GM23338 (cell line): ENCODE data around the gene FMN1.

Source experiments
- CREB1 ChIP-seq: fragments of 250-450 bp; sonication (Bioruptor Pico); IDR thresholded peaks from 2 replicates; pipeline ENCODE4 v1.5.0; 2020; ENCODE audit warnings: low read depth, mild to moderate bottlenecking, moderate library complexity
- CTCF ChIP-seq, 2 experiments: fragments of 200-600 bp in 1 of 2; sonication (generic) in 1 of 2; conservative IDR thresholded peaks; 2 replicates each; pipeline versions ENCODE4 v1.5.1 to v1.6.1; 2016 to 2017; ENCODE audit warnings: antibody characterized with exemption in 2 of 2, low read depth in 2 of 2, mild to moderate bottlenecking in 2 of 2, moderate library complexity in 1 of 2
- ETS1 ChIP-seq: IDR thresholded peaks from 2 replicates; pipeline ENCODE4 v1.6.1; 2016; ENCODE audit warnings: antibody characterized with exemption
- EZH2 ChIP-seq: fragments of 200-600 bp; sonication (generic); IDR thresholded peaks from one replicate; pipeline ENCODE4 v1.8.0; 2017; ENCODE audit warnings: antibody characterized with exemption, mild to moderate bottlenecking, low read depth; ENCODE audit not compliant: unreplicated experiment
- EZH2phosphoT487 ChIP-seq: fragments of 200-600 bp; sonication (generic); IDR thresholded peaks from one replicate; pipeline ENCODE4 v1.8.1; 2018; ENCODE audit warnings: antibody characterized with exemption; ENCODE audit not compliant: unreplicated experiment
- JUNB ChIP-seq: IDR thresholded peaks from one replicate; pipeline ENCODE4 v1.6.1; 2016; ENCODE audit warnings: antibody characterized with exemption; ENCODE audit not compliant: unreplicated experiment
- NANOG ChIP-seq: IDR thresholded peaks from 2 replicates; pipeline ENCODE4 v1.6.1; 2016; ENCODE audit warnings: antibody characterized with exemption, borderline replicate concordance
- POLR2AphosphoS5 ChIP-seq: IDR thresholded peaks from 2 replicates; pipeline ENCODE4 v1.6.1; 2016; ENCODE audit warnings: antibody characterized with exemption, low read depth
- REST ChIP-seq: IDR thresholded peaks from one replicate; pipeline ENCODE4 v1.6.1; 2018; ENCODE audit warnings: antibody characterized with exemption; ENCODE audit not compliant: unreplicated experiment
- STAT1 ChIP-seq: IDR thresholded peaks from one replicate; pipeline ENCODE4 v1.6.1; 2016; ENCODE audit warnings: antibody characterized with exemption; ENCODE audit not compliant: unreplicated experiment
- ZNF114 ChIP-seq: fragments of 250-450 bp; sonication (Bioruptor Pico); IDR thresholded peaks from 2 replicates; pipeline ENCODE4 v1.5.0; 2020; ENCODE audit warnings: mild to moderate bottlenecking, moderate library complexity
- ZNF331 ChIP-seq: fragments of 250-450 bp; sonication (Bioruptor Pico); IDR thresholded peaks from 2 replicates; pipeline ENCODE4 v1.5.0; 2020; ENCODE audit warnings: low read depth, mild to moderate bottlenecking, moderate library complexity

GRCh38 chr15:32716216-32716914 is 478.1 kb downstream of the FMN1 start:
- TF ChIP-seq EZH2 (peak; percentile 74), CTCF (conservative IDR thresholded peaks at IDR 0.05; ENCODE audit: low read depth in 2 of 2) (no peak), CREB1 (CRISPR knock-in tag) (no peak), ZNF331 (CRISPR knock-in tag) (no peak), REST (no peak), EZH2phosphoT487 (no peak), JUNB (no peak), STAT1 (no peak), POLR2AphosphoS5 (no peak), NANOG (no peak), ZNF114 (CRISPR knock-in tag) (no peak), ETS1 (no peak)
